Measurements from ENCODE around the gene RASGRP3. TPM values are rescaled to one million over a fixed set of nuclear protein-coding genes. Genes with fewer than 3 reads are reported as not detected.

The RASGRP3 gene
- total RNA-seq, 1 experiment from 2014 or later: 4.6 TPM

GRCh38 chr2:33491441-33492084 lies 15.1 kb downstream of the RASGRP3 start:
- no peaks in the 10 kb centered on the region for H3K27me3 Mint-ChIP-seq (ENCODE audit: unreplicated experiment)
- no peak overlapping the region for H3K4me3 Mint-ChIP-seq (ENCODE audit: low read depth, unreplicated experiment)
- no TSS peak for BruUV-seq (replicated peaks)
- H3K36me3 Mint-ChIP-seq (ENCODE audit: insufficient read depth, unreplicated experiment): no peaks in the 10 kb centered on the region
- H3K4me1 Mint-ChIP-seq (ENCODE audit: low read depth, unreplicated experiment): no peaks in the 10 kb centered on the region
- no peak for DNase-seq
- peaks cover 3% of the 10 kb centered on the region for H3K9me3 Mint-ChIP-seq (ENCODE audit: low read depth, unreplicated experiment)
- intact Hi-C loops (cut with micrococcal nuclease; ENCODE audit: unreplicated experiment): no loop called here
- CTCF ChIA-PET: no interaction called here
- TF ChIP-seq, protein P1, sequence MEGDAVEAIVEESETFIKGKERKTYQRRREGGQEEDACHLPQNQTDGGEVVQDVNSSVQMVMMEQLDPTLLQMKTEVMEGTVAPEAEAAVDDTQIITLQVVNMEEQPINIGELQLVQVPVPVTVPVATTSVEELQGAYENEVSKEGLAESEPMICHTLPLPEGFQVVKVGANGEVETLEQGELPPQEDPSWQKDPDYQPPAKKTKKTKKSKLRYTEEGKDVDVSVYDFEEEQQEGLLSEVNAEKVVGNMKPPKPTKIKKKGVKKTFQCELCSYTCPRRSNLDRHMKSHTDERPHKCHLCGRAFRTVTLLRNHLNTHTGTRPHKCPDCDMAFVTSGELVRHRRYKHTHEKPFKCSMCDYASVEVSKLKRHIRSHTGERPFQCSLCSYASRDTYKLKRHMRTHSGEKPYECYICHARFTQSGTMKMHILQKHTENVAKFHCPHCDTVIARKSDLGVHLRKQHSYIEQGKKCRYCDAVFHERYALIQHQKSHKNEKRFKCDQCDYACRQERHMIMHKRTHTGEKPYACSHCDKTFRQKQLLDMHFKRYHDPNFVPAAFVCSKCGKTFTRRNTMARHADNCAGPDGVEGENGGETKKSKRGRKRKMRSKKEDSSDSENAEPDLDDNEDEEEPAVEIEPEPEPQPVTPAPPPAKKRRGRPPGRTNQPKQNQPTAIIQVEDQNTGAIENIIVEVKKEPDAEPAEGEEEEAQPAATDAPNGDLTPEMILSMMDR (IDR thresholded peaks at IDR 0.05; ENCODE audit: unreplicated experiment): no peak
- H3K27ac Mint-ChIP-seq (ENCODE audit: unreplicated experiment): no peak overlapping the region

GRCh38 chr2:33492399-33493134 lies 16.1 kb downstream of the RASGRP3 start:
- no peaks in the 10 kb centered on the region for H3K36me3 Mint-ChIP-seq (ENCODE audit: insufficient read depth, unreplicated experiment)
- H3K27ac Mint-ChIP-seq (ENCODE audit: unreplicated experiment): no peak overlapping the region
- no peaks in the 10 kb centered on the region for H3K9me3 Mint-ChIP-seq (ENCODE audit: low read depth, unreplicated experiment)
- intact Hi-C loops (cut with micrococcal nuclease; ENCODE audit: unreplicated experiment): no loop called here
- no TSS peak for BruUV-seq (replicated peaks)
- TF ChIP-seq, protein P1 (IDR thresholded peaks at IDR 0.05; ENCODE audit: unreplicated experiment): no peak
- no peaks in the 10 kb centered on the region for H3K4me1 Mint-ChIP-seq (ENCODE audit: low read depth, unreplicated experiment)
- no peak overlapping the region for H3K4me3 Mint-ChIP-seq (ENCODE audit: low read depth, unreplicated experiment)
- DNase-seq: no peak
- CTCF ChIA-PET: no interaction called here
- no peaks in the 10 kb centered on the region for H3K27me3 Mint-ChIP-seq (ENCODE audit: unreplicated experiment)

- H3K27me3 Mint-ChIP-seq (ENCODE audit: unreplicated experiment): no peaks in the 10 kb centered on the region
- H3K4me1 Mint-ChIP-seq (ENCODE audit: low read depth, unreplicated experiment): no peaks in the 10 kb centered on the region
- H3K27ac Mint-ChIP-seq (ENCODE audit: unreplicated experiment): no peak overlapping the region
- H3K4me3 Mint-ChIP-seq (ENCODE audit: low read depth, unreplicated experiment): no peak overlapping the region
- CTCF ChIA-PET: no interaction called here
- H3K9me3 Mint-ChIP-seq (ENCODE audit: low read depth, unreplicated experiment): no peaks in the 10 kb centered on the region
- DNase-seq: no peak
- intact Hi-C loops (cut with micrococcal nuclease; ENCODE audit: unreplicated experiment): no loop called here
- TF ChIP-seq, protein P1 (IDR thresholded peaks at IDR 0.05; ENCODE audit: unreplicated experiment): no peak
- H3K36me3 Mint-ChIP-seq (ENCODE audit: insufficient read depth, unreplicated experiment): no peaks in the 10 kb centered on the region
- no TSS peak for BruUV-seq (replicated peaks)
Observed at GRCh38 chr2:33494155-33494779, 17.8 kb downstream of the RASGRP3 start.

GRCh38 chr2:33494877-33495641 lies 18.6 kb downstream of the RASGRP3 start:
- Mint-ChIP-seq H3K27ac (ENCODE audit: unreplicated experiment) (no peak overlapping the region), H3K4me3 (ENCODE audit: low read depth, unreplicated experiment) (no peak overlapping the region), H3K9me3 (ENCODE audit: low read depth, unreplicated experiment) (peaks cover 2% of the 10 kb centered on the region), H3K36me3 (ENCODE audit: insufficient read depth, unreplicated experiment) (no peaks in the 10 kb centered on the region), H3K4me1 (ENCODE audit: low read depth, unreplicated experiment) (no peaks in the 10 kb centered on the region), H3K27me3 (ENCODE audit: unreplicated experiment) (no peaks in the 10 kb centered on the region)
- CTCF ChIA-PET: no interaction called here
- intact Hi-C loops (cut with micrococcal nuclease; ENCODE audit: unreplicated experiment): no loop called here
- DNase-seq: no peak
- TF ChIP-seq, protein P1 (IDR thresholded peaks at IDR 0.05; ENCODE audit: unreplicated experiment): no peak
- BruUV-seq (replicated peaks): no TSS peak

Measured in Calu3 (cell line).